ENCODE data around the gene TARS3. TPM values are rescaled to one million over a fixed set of nuclear protein-coding genes. Genes with fewer than 3 reads are reported as not detected.

TARS3 gene
- total and polyA plus RNA-seq, 8 donors = 9.3 to 30.2 (median 26.1) TPM

- no peaks in the 10 kb centered on the region for H3K9me3 ChIP-seq
- ATAC-seq (no peak), DNase-seq (no peak)
- H3K27ac ChIP-seq = no peak overlapping the region
- peaks cover 5 to 26% of the 10 kb centered on the region in 2 donors for H3K4me1 ChIP-seq
- TF ChIP-seq CTCF (IDR thresholded peaks at IDR 0.05) = no peak
- intact Hi-C loops (cut with DNase I) = loop anchor here in 1 of 2 donors (5.0 kb wide), 1 partner anchor 337 kb away; no protein-coding TSS in a partner anchor
- no peaks in the 10 kb centered on the region for H3K27me3 ChIP-seq
- H3K36me3 ChIP-seq = peaks cover 0 to 49% of the 10 kb centered on the region in 2 donors
- no peak overlapping the region for H3K4me3 ChIP-seq
These were observed 84.6 kb downstream of the TARS3 start for GRCh38 chr15:101639667-101640066.

GRCh38 chr15:101637919-101638318 lies 86.4 kb downstream of the TARS3 start:
- H3K27me3 ChIP-seq = no peaks in the 10 kb centered on the region
- peaks cover 0 to 37% of the 10 kb centered on the region in 2 donors for H3K36me3 ChIP-seq
- no peak overlapping the region for H3K27ac ChIP-seq
- H3K4me1 ChIP-seq = peaks cover 5 to 25% of the 10 kb centered on the region in 2 donors
- DNase-seq = no peak
- no peak overlapping the region for H3K4me3 ChIP-seq
- intact Hi-C loops (cut with DNase I) = loop anchor here in 1 of 2 donors (5.0 kb wide), 1 partner anchor 336 kb away; no protein-coding TSS in a partner anchor
- no peak for TF ChIP-seq CTCF (IDR thresholded peaks at IDR 0.05)
- ATAC-seq = no peak
- H3K9me3 ChIP-seq = no peaks in the 10 kb centered on the region

GRCh38 chr15:101637516-101637915 lies 86.8 kb downstream of the TARS3 start:
- peaks cover 5 to 22% of the 10 kb centered on the region in 2 donors for H3K4me1 ChIP-seq
- H3K36me3 ChIP-seq = peaks cover 0 to 35% of the 10 kb centered on the region in 2 donors
- DNase-seq (no peak), ATAC-seq (no peak)
- TF ChIP-seq CTCF (IDR thresholded peaks at IDR 0.05) = no peak
- no peaks in the 10 kb centered on the region for H3K27me3 ChIP-seq
- intact Hi-C loops (cut with DNase I) = loop anchor here in 1 of 2 donors (5.0 kb wide), 1 partner anchor 335 kb away; no protein-coding TSS in a partner anchor
- no peaks in the 10 kb centered on the region for H3K9me3 ChIP-seq
- no peak overlapping the region for H3K4me3 ChIP-seq
- no peak overlapping the region for H3K27ac ChIP-seq

- no peak for DNase-seq
- no peak overlapping the region for H3K27ac ChIP-seq
- no peak for TF ChIP-seq CTCF (IDR thresholded peaks at IDR 0.05)
- no peak overlapping the region for H3K4me3 ChIP-seq
- no peaks in the 10 kb centered on the region for H3K9me3 ChIP-seq
- H3K36me3 ChIP-seq = peaks cover 0 to 31% of the 10 kb centered on the region in 2 donors
- ATAC-seq = no peak
- H3K27me3 ChIP-seq = no peaks in the 10 kb centered on the region
- H3K4me1 ChIP-seq = peaks cover 5 to 17% of the 10 kb centered on the region in 2 donors
- intact Hi-C loops (cut with DNase I) = loop anchor here in 1 of 2 donors (5.0 kb wide), 1 partner anchor 335 kb away; no protein-coding TSS in a partner anchor
These were observed 87.2 kb downstream of the TARS3 start for GRCh38 chr15:101637038-101637437.

- peaks cover 0 to 29% of the 10 kb centered on the region in 2 donors for H3K36me3 ChIP-seq
- H3K4me3 ChIP-seq = no peak overlapping the region
- H3K27ac ChIP-seq = no peak overlapping the region
- no peak for TF ChIP-seq CTCF (IDR thresholded peaks at IDR 0.05)
- H3K4me1 ChIP-seq = peaks cover 0 to 8% of the 10 kb centered on the region in 2 donors
- H3K9me3 ChIP-seq = no peaks in the 10 kb centered on the region
- DNase-seq (no peak), ATAC-seq (peak; percentile 24)
- intact Hi-C loops (cut with DNase I) = loop anchor here in 1 of 2 donors (5.0 kb wide), 1 partner anchor 334 kb away; no protein-coding TSS in a partner anchor
- H3K27me3 ChIP-seq = no peaks in the 10 kb centered on the region
These were observed 88.1 kb downstream of the TARS3 start for GRCh38 chr15:101635944-101636727.

All from left lung (tissue), 10 donors.